ENCODE data around the gene HBA1. TPM values are rescaled to one million over a fixed set of nuclear protein-coding genes. Genes with fewer than 3 reads are reported as not detected.

The HBA1 gene
- total and polyA plus RNA-seq, 3 donors from 2014 or later, result 11.7 to 24.0 TPM; not detected in 1

- DNase-seq, result peak; percentile 25
- WGBS, 2 donors, result 0% methylated on average over 16 to 26 of the region's 30 CpGs
- Histone ChIP-seq H3K9me3 (no peaks in the 10 kb centered on the region), H3K27me3 (no peaks in the 10 kb centered on the region), H3K4me1 (peaks cover 6% of the 10 kb centered on the region), H3K4me3 (peak overlapping the region; percentile 80 to 91), H3K27ac (peak overlapping the region; percentile 55 to 82), H3K36me3 (ENCODE audit: low read depth, missing control alignments) (no peaks in the 10 kb centered on the region)
- no peak for TF ChIP-seq POLR2A (IDR thresholded peaks at IDR 0.05)
- no peak for TF ChIP-seq CTCF (IDR thresholded peaks at IDR 0.05)
- intact Hi-C loops (cut with DNase I; ENCODE audit: low total_unique reads), result no loop called here
These were observed 38.4 kb upstream of the HBA1 start for GRCh38 chr16:138049-138417.

- Histone ChIP-seq H3K36me3 (ENCODE audit: low read depth, missing control alignments) (no peaks in the 10 kb centered on the region), H3K27ac (no peak overlapping the region), H3K4me3 (no peak overlapping the region), H3K27me3 (no peaks in the 10 kb centered on the region), H3K4me1 (peaks cover 6% of the 10 kb centered on the region), H3K9me3 (no peaks in the 10 kb centered on the region)
- TF ChIP-seq CTCF (IDR thresholded peaks at IDR 0.05) (no peak), POLR2A (IDR thresholded peaks at IDR 0.05) (no peak)
- intact Hi-C loops (cut with DNase I; ENCODE audit: low total_unique reads), result no loop called here
- WGBS, 2 donors, result 27 to 48% methylated on average over 10 of the region's 10 CpGs
- no peak for DNase-seq
These were observed 36.2 kb upstream of the HBA1 start for GRCh38 chr16:140175-140857.

GRCh38 chr16:142405-142967, 34.0 kb upstream of the HBA1 start:
- no peaks in the 10 kb centered on the region for H3K36me3 ChIP-seq (ENCODE audit: low read depth, missing control alignments)
- peaks cover 2% of the 10 kb centered on the region for H3K4me1 ChIP-seq
- H3K27me3 ChIP-seq, result no peaks in the 10 kb centered on the region
- no peak for DNase-seq
- H3K4me3 ChIP-seq, result no peak overlapping the region
- no peak overlapping the region for H3K27ac ChIP-seq
- 72 to 80% methylated on average over 12 of the region's 12 CpGs for WGBS, 2 donors
- no peak for TF ChIP-seq POLR2A (IDR thresholded peaks at IDR 0.05)
- no peak for TF ChIP-seq CTCF (IDR thresholded peaks at IDR 0.05)
- no peaks in the 10 kb centered on the region for H3K9me3 ChIP-seq
- intact Hi-C loops (cut with DNase I; ENCODE audit: low total_unique reads), result no loop called here

GRCh38 chr16:143047-143446, 33.4 kb upstream of the HBA1 start:
- intact Hi-C loops (cut with DNase I; ENCODE audit: low total_unique reads), result no loop called here
- H3K27ac ChIP-seq, result no peak overlapping the region
- H3K4me3 ChIP-seq, result no peak overlapping the region
- TF ChIP-seq CTCF (IDR thresholded peaks at IDR 0.05), result no peak
- TF ChIP-seq POLR2A (IDR thresholded peaks at IDR 0.05), result no peak
- H3K4me1 ChIP-seq, result no peaks in the 10 kb centered on the region
- no peaks in the 10 kb centered on the region for H3K36me3 ChIP-seq (ENCODE audit: low read depth, missing control alignments)
- 77 to 82% methylated on average over 5 to 6 of the region's 6 CpGs for WGBS, 2 donors
- H3K27me3 ChIP-seq, result no peaks in the 10 kb centered on the region
- H3K9me3 ChIP-seq, result no peaks in the 10 kb centered on the region
- DNase-seq, result no peak

- no peak for TF ChIP-seq POLR2A (IDR thresholded peaks at IDR 0.05)
- no peak for TF ChIP-seq CTCF (IDR thresholded peaks at IDR 0.05)
- intact Hi-C loops (cut with DNase I; ENCODE audit: low total_unique reads), result no loop called here
- Histone ChIP-seq H3K27ac (no peak overlapping the region), H3K9me3 (no peaks in the 10 kb centered on the region), H3K36me3 (ENCODE audit: low read depth, missing control alignments) (no peaks in the 10 kb centered on the region), H3K4me3 (no peak overlapping the region), H3K4me1 (no peaks in the 10 kb centered on the region), H3K27me3 (no peaks in the 10 kb centered on the region)
- DNase-seq, result no peak
- WGBS, 2 donors, result 59 to 76% methylated on average over 4 to 6 of the region's 6 CpGs
These were observed 33.0 kb upstream of the HBA1 start for GRCh38 chr16:143456-143855.

Data from testis (tissue), 3 donors.